ENCODE measurements around the gene CNTN2.

The CNTN2 gene

GRCh38 chr1:205074084-205074483 lies 31.1 kb downstream of the CNTN2 start:
- DNase-seq (ENCODE audit: low spot score): no peak

DNA sequence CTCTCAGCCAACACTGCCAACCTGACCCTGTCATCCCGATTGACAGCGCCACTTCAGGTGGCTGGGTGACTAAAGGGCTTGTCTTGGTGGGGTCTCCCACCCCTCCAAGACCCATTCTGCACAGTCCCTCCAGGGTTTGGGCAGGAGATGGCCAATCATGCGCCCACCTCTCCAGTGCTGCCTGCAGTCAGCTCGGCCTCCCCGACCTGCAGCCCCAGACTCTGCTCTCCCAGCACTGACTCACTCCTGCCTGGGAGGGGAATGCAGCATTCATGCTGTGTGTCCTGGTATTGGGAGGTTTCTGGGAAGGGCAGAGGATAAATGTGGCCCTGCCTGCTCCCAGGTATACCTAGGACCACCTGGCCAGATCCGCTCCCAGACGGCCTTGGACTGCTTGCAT lies 31.5 kb downstream of the CNTN2 start:
- DNase-seq (ENCODE audit: low spot score): no peak

DNA sequence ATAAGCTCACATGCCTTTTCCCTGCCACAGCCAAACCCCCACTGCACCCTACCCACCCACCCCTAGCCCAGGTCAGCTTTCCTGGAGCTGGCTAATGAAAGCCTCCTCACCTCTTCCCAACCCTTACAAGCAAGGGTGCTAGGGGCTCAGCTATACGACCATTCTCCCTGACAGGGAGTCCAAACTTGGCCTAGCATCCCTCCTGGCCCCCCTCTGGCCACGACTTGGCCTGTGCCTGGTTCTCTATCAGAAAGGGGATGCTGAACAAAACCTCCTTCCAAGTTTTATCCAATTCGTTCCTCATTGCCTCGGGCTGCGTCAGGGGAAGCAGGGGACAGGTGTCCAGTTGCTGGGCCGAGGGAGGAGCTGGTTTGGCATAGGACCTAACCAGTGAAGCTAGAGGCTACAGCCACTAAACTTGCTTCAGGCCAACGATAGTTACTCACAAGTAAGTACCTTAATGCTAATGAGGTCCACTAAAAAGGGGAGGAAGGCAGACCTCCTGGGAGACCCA lies 32.7 kb downstream of the CNTN2 start:
- no peak for DNase-seq (ENCODE audit: low spot score)

DNA sequence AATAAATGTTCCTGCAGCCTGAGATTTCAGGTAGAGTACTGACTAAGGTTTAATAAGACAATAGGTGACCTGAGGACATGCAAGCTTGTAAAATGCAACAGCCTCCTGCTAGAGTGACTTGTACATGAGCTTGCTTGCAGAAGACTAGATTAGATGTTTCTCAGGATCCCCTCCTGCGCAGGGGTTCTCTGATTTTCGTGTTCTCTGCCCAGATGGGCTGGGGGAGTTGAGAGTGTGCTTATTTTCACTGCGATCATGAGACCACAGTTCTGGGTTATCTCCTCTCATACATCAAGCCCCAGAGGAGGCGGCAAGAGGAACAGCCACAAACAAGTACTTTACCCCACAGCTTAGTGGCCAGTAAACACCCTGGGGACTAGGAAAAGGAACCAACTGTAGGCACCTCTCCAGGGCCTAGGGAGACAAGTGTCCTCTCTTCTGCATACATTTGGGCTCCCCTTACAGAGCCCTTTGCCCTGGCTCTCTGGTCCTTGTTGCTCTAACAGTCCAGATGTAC lies 33.3 kb downstream of the CNTN2 start:
- DNase-seq (ENCODE audit: low spot score): no peak

GRCh38 chr1:205077158-205077933 lies 34.3 kb downstream of the CNTN2 start:
- DNase-seq (ENCODE audit: low spot score): no peak

DNA sequence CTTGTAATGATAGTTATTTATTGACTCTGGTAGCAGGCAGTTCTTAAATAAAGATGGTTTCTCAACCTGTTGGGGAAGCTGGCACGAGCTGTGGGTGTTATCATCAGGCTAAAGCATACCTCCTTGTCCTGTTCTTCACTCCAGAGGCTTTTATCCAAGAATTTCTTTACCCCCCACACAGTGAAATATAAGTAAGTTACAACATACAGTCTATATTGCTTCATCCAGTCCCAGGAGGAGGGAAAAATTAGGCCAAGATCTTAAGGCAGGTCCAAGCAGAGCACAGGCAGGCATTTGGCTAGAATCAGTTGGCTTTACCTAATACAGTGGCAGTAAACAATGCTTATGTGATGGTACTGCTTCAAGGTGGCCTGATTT lies 34.9 kb downstream of the CNTN2 start:
- no peak for DNase-seq (ENCODE audit: low spot score)

- no peak for DNase-seq (ENCODE audit: low spot score)
Measured at GRCh38 chr1:205082431-205082830, 39.4 kb downstream of the CNTN2 start.

- DNase-seq (ENCODE audit: low spot score): no peak
Measured at GRCh38 chr1:205084360-205084759, 41.3 kb downstream of the CNTN2 start, which contains the start of gene TMEM81. TMEM81 (minus strand) TSS chr1:205084460; CDS start chr1:205084320, 140 bp downstream.

DNA sequence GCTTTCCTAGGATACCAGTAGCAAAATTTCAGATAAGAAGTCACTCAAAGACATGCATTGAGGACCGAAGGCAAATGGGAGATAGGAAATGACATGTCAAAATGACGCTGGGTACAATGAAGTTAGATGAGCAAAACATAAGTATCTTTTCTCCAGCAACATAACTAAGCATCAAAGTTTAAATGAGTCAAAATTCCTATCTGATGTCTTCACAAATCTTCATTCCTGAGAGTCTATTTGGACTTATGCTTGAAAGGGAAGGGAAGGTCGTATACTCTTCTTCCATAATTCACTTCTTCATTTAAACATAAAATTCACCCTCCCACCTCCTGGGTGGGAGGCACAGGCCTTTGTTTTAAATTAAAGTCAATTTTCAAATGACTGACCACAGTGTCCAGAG lies 45.3 kb downstream of the CNTN2 start:
- DNase-seq (ENCODE audit: low spot score): no peak

DNA sequence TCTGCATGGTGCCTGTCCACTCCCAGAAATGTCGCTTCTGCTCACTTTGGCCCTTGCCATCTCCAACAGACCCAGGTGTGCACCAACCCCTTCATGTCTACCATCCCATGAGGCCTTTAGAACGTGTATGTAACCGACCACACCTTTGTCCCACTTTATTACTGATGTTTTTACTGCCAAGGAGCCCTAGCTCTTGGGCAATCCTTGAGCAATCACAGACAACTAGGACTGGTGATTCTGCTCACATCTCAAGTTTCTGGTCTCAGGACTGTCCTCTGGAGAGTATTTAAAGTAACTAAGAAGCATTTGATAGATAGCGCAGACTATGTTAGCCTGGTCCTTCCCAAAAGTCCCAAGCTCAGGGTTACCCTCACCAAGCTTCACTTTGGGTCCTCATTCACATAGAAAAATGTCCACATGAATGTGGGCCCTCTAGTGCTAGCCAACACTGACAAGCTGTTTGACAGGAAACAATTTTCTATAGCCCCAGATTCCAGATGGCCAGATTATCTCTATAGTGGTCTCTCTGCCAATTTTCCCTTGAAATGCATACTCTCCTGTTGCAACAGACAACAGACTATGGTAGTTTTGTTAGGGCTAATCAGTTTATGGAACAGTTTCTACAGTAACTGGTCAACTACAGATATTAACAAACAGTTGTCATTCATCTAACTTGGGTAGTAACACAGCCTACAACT lies 48.2 kb downstream of the CNTN2 start:
- DNase-seq (ENCODE audit: low spot score): no peak

DNA sequence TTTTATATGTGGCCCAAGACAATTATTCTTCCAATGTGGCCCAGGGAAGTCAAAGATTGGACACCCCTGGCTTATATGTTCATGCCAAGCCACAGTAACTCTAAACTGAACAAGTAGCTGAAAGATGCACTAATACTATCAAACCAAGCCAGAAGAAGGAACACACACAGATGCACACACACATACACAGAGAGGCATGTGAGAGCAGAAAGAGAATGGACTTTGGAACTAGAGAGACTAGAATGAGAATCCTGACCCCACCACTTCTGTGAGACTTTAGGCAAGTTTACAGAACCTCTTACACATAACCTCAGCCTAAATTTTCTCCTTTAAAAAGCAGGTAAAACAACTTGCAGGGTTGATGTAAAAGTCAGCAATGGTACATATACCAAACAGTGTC lies 52.4 kb downstream of the CNTN2 start:
- DNase-seq (ENCODE audit: low spot score): no peak

- DNase-seq (ENCODE audit: low spot score): no peak
Measured at GRCh38 chr1:205098242-205098641, 55.2 kb downstream of the CNTN2 start.

DNA sequence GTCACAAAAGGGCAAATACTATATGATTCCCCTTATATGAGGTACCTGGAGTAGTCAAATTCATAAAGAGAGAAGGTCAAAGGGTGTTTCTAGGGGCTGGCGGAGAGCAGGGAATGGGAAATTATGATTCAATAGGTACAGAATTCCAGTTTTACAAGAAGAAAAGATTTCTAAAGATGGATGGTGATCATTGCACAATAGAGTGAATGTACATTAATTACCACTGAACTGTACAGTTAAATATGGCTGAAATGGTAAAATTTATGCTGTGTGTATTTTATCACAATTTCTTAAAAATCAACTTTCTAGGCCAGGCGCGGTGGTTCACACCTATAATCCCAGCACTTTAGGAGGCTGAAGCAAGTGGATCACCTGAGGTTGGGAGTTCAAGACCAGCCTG lies 59.4 kb downstream of the CNTN2 start:
- no peak for DNase-seq (ENCODE audit: low spot score)

GRCh38 chr1:205107327-205107726 lies 64.3 kb downstream of the CNTN2 start:
- DNase-seq (ENCODE audit: low spot score): no peak

GRCh38 chr1:205108464-205108863 lies 65.5 kb downstream of the CNTN2 start:
- DNase-seq (ENCODE audit: low spot score): no peak

DNA sequence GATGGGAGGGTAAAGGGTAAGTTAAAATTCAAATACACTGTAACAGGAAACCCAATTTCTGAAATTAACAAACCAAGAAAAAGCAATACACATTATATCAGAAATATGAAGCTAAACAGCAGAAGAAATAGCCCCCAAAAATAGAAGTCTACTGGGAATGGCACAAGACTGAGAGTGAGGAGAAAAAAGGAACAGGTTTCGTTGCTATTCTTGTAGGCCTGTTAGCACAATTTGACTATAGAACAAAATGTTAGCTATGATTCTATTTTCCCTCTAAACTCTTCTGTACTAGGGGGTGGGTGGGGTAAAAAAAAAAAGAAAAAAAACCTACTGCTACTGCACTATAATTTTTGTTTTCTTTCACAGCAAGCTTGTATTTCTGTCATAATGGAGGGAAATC lies 66.3 kb downstream of the CNTN2 start:
- DNase-seq (ENCODE audit: low spot score): no peak

DNA sequence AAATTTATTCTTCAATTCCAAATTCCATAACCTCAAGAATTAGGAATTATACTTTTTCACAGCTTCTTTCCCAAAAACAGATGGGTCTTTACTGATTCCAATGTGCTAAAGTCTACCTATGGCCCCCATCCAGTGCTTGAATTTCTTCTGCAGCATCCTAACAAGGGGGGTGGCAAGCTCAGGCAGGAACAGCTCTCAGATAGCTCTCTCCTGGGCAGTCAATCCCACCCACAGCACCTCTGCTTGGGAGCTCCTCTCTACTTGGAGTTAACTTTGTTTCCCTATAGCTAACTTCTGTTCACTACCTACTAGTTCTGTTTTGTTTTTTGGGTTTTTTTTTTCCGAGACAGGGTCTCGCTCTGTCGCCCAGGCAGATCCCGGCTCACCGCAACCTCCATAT lies 66.7 kb downstream of the CNTN2 start:
- no peak for DNase-seq (ENCODE audit: low spot score)

DNA sequence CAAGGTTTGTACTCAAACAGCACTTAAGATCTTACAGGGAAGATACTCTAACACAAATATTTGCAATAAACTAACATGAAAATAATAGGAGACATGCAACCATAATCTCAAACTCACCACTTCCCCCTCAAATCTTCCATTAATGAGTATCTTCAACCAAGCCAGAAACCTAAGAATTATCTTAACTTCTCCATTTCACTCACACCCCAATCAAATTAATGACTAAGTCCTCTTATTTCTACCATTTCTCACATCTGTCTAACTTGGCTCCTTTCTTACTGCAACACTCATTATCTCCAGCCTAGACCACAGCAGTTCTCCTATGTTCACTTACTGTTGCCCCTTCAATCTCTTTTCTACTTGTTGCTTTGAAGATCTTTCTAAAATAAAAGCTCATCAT lies 68.3 kb downstream of the CNTN2 start:
- DNase-seq (ENCODE audit: low spot score): no peak

- no peak for DNase-seq (ENCODE audit: low spot score)
Measured at GRCh38 chr1:205118752-205119151, 75.7 kb downstream of the CNTN2 start.

DNA sequence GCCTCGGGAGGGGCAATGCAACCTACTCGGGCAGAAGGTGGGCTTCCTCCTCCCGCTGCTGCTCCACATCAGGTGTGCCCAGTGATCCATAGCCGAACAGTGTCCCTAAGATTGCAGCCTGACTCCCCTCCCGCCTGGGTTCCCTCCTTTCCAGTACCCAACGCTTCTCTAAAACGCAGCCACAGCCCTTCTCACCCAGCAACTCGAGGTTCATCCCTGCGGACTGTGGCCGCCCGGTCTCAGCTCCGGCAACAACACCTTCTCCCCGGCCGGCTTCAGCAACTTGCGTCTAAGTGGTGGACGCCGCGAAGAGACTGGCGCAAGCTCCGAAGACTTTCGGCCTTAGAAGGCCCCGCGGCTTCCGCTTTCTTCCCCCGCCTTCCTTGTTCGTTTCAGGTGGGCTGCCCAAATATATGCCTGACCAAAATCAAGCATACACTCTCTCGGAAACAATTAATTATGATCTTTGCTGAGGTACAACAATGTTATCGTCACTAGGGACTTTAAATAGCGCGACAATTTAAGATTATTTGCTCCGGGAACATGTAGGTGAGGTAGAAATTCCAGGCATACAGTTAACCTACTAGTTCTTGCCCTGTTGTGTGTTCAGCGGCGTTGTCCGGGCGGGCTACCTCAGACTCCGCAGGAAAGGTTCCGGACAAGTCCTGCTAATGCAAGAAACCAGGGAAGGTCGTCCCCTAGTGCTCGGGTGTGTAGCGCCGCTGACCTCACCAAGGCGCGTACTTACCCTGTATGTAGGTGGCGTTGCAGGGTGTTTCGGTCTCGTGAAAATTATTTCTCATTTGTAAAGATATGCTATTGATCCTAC lies 78.9 kb downstream of the CNTN2 start, which contains the start of gene RBBP5:
RBBP5 (minus strand) TSS at position 319 of the 829 bp plus-strand sequence; CDS start at position 214, 105 bp downstream.
- peak; percentile 98 for DNase-seq (ENCODE audit: low spot score)

GRCh38 chr1:205122489-205122882 lies 79.5 kb downstream of the CNTN2 start:
- no peak for DNase-seq (ENCODE audit: low spot score)

GRCh38 chr1:205124726-205125125 lies 81.7 kb downstream of the CNTN2 start:
- DNase-seq (ENCODE audit: low spot score): no peak

Data from CD4-positive, alpha-beta T cell treated with Interleukin-2 at 100 ng/mL for 4 hours (primary cell).